Skeletal muscle satellite cell (primary cell): ENCODE results near the gene PRPF6.

ENCODE experiments used
- H3K27me3 ChIP-seq: 2 replicates; pipeline ENCODE4 v1.7.0; 2013; ENCODE audit warnings: low read length; ENCODE audit not compliant: control insufficient read depth, insufficient read depth
- H3K36me3 ChIP-seq: 2 replicates; pipeline ENCODE4 v1.7.0; 2013; ENCODE audit warnings: mild to moderate bottlenecking, control low read depth, low read length; ENCODE audit not compliant: insufficient read depth
- H3K4me1 ChIP-seq: 2 replicates; pipeline ENCODE4 v1.7.0; 2013; ENCODE audit warnings: low read length; ENCODE audit not compliant: control insufficient read depth, insufficient read depth
- H3K4me2 ChIP-seq: 2 replicates; pipeline ENCODE4 v1.7.0; 2013; ENCODE audit warnings: mild to moderate bottlenecking, low read length
- H3K4me3 ChIP-seq: 2 replicates; pipeline ENCODE4 v1.7.0; 2013; ENCODE audit warnings: low read length
- H3K9ac ChIP-seq: 2 replicates; pipeline ENCODE4 v1.7.0; 2013; ENCODE audit warnings: mild to moderate bottlenecking, low read depth, low read length, moderate library complexity
- H3K9me3 ChIP-seq: replicated peaks from 2 replicates; pipeline ENCODE4 v1.7.0; 2013; ENCODE audit warnings: mild to moderate bottlenecking, control low read depth, low read length

PRPF6 gene

DNA sequence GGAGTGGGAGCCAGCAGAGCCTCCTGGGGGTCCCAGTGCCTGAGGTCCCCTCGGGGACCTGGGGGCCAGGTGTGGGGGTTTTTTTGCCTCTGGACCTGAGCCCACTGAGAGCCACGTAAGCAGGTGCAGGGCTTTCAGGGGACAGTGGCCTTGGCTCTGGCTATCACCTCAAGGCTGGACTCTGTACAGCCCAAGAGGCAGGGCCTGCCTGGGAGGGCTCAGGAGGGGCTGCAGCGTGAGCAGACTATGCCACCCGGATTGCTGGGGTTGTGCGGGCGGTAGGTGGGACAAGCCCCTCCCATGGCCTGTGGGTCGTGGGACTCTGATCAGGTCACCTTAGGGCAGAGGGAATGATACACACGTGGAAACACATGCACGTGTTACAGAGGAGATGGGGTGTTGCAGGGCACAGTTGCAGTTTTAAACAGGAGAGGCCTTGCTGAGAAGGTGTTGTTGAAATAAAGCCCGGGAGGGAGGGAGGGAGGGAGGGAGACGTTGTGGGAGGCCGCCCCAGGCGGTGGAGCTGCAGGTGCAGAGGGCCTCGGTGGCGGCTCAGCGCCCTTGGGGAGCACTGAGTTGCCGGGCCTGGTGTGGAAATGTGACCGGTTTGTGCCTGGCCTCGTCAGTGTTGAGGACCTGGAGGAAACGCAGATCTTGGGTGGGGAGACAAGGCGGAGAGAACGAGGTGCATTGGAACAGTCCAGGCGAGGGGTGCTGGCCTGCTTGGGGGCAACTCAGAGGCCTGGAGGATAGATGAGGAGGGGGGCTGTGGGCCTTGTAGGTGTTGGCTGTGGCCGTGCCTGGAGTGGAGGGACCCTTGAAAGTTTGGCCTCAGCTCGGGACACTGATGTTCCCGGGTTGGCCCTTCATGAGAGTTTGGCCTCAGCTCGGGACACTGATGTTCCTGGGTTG is 84.4 kb downstream of the PRPF6 start:
- peaks cover 33% of the 10 kb centered on the region for H3K4me1 ChIP-seq
- H3K9me3 ChIP-seq, result no peaks in the 10 kb centered on the region
- no peaks in the 10 kb centered on the region for H3K36me3 ChIP-seq
- no peaks in the 10 kb centered on the region for H3K27me3 ChIP-seq
- peak overlapping the region; percentile 50 for H3K4me2 ChIP-seq
- H3K4me3 ChIP-seq, result no peak overlapping the region
- H3K9ac ChIP-seq, result no peak overlapping the region

DNA sequence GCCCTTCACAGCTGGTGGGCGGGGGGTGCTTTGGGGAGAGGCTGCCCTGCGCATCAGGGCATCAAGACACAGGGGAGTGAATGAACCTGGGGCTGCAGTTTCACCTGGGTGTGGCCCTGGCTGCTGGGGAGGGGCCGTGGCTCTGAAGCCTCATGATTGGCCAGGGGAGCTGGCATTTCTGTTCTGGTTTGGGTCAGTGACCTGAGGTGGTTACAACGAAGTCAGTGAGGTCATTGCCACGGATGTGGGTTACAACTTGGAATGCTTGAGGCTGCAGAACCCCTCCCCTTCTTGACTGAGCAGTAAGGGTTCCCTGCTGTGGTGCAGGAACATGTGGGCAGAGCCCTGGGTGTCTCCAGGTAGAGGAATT is 85.0 kb downstream of the PRPF6 start:
- H3K9ac ChIP-seq, result no peak overlapping the region
- H3K27me3 ChIP-seq, result no peaks in the 10 kb centered on the region
- no peaks in the 10 kb centered on the region for H3K36me3 ChIP-seq
- H3K4me2 ChIP-seq, result peak overlapping the region; percentile 50
- no peaks in the 10 kb centered on the region for H3K9me3 ChIP-seq
- peaks cover 33% of the 10 kb centered on the region for H3K4me1 ChIP-seq
- H3K4me3 ChIP-seq, result no peak overlapping the region

DNA sequence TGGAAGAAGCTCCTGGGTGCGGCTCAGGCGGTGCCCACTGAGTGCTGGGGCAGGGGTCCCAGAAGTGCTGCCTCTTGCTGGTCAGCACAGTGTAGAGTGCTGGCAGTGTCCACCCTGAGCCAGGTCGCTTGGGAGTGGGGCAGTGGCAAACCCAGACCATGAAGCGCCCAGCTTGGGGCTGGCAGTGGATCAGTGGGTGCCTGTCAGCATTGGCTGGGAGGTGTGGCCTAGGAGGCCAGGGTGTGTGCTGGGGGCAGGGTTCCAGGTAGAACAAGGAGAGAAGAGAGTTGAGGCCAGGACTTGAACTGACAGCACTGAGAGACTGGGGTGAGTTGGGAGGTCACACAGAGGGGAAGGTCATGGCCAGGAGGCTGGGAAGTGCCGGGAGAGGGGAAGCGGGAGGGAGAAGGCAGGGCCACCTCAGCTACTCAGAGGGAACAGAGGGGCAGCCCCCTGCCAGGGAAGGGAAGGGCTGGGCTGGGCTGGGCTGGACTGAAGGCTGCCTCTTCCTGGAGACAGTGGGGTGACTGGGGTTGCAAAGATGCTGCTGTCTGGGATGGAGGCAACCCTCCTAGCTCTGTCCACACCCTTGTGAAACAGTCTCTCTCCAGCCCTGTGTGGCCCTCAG is 86.2 kb downstream of the PRPF6 start:
- Histone ChIP-seq H3K27me3 (no peaks in the 10 kb centered on the region), H3K4me3 (no peak overlapping the region), H3K4me2 (no peak overlapping the region), H3K9me3 (no peaks in the 10 kb centered on the region), H3K4me1 (peaks cover 31% of the 10 kb centered on the region), H3K36me3 (no peaks in the 10 kb centered on the region), H3K9ac (no peak overlapping the region)

DNA sequence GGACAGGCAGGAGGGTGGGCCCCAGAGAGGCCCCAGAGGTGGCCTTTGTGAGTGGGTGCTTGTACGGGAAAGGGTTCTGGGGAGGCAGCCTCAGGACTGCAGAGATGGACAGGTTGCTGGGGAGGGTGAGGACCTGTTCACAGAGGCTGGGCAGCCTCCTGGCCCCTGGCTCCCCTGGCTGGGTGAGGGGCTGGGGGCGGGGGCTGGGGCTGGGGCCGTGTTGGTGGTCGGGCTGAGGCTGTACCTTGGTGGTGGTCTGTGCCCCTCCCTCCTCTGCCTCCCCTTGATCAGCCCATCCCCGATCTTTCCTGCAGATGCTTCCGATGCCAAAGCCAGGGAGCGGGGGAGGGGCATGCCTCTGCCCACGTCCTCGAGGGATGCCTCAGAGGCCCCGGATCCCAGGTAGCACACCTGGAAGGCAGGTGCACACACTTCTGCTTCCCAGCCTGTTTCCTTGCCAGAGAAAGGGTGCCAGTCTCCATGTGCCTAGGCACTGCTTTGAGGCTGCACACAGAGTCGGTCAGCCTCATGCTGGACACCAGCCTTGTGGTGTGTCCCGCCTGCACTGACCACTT is 86.9 kb downstream of the PRPF6 start:
- Histone ChIP-seq H3K4me2 (no peak overlapping the region), H3K4me1 (peaks cover 25% of the 10 kb centered on the region), H3K9ac (no peak overlapping the region), H3K36me3 (no peaks in the 10 kb centered on the region), H3K4me3 (no peak overlapping the region), H3K9me3 (no peaks in the 10 kb centered on the region), H3K27me3 (no peaks in the 10 kb centered on the region)

DNA sequence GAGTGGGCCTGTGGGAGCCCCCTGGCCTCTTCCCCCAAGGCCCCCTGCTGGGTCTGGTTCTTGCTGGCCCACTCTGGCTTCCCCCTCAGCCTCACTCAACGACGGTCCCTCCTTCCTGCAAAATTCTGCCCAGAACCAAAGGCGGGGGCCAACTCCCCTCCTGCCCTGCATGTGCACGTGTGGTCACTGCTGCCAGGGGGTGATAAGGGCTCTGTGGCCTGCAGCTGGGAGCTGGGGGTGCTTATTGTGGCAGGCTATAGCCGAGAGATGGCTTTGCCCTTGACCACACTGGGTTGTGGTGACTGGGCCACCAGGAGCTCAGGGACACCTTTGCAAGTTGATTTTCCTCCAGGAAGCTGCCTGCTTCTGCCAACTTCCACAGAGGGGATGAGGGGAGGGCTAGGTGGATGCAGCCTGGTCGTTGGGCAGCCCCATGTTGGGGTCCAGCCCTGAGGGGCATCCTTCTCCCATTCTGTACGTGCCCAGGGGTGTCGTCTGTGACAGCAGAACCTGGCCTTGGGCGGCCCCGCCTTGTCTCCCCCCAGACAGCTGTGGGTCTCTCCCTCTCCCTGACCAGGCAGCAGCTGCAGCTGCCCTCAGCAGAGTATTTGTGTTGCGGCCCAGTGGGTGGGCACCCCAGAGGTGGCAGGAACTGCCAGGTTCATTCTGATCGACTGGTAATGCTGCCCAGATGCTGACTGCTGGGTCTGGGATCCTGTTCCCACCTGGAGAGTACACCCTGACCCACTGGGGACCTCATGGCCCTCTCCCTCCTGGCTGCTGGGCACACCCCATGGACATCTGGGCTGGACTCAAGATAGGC is 87.7 kb downstream of the PRPF6 start:
- no peak overlapping the region for H3K4me3 ChIP-seq
- no peaks in the 10 kb centered on the region for H3K9me3 ChIP-seq
- H3K27me3 ChIP-seq, result no peaks in the 10 kb centered on the region
- no peak overlapping the region for H3K9ac ChIP-seq
- peaks cover 4% of the 10 kb centered on the region for H3K36me3 ChIP-seq
- peaks cover 25% of the 10 kb centered on the region for H3K4me1 ChIP-seq
- H3K4me2 ChIP-seq, result no peak overlapping the region

DNA sequence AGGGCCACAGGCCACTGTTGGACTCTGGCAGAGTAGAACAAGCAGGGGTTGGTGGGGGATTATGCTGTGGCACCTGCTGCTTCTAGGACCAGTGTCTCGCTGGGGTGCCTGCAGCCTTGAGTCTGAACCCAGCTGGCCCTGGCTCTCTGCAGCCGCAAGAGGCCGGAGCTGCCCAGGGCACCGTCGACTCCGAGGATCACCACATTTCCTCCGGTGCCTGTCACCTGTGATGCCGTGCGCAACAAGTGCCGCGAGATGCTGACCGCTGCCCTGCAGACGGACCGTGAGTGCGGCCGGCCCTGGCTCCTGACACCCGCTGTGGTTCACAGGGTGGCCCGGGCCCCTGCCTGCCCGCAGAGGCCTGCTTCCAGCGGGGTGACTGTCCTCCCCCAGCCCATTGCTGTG is 88.3 kb downstream of the PRPF6 start:
- no peak overlapping the region for H3K9ac ChIP-seq
- H3K4me2 ChIP-seq, result no peak overlapping the region
- no peaks in the 10 kb centered on the region for H3K27me3 ChIP-seq
- H3K9me3 ChIP-seq, result no peaks in the 10 kb centered on the region
- peaks cover 4% of the 10 kb centered on the region for H3K36me3 ChIP-seq
- peaks cover 19% of the 10 kb centered on the region for H3K4me1 ChIP-seq
- H3K4me3 ChIP-seq, result no peak overlapping the region

DNA sequence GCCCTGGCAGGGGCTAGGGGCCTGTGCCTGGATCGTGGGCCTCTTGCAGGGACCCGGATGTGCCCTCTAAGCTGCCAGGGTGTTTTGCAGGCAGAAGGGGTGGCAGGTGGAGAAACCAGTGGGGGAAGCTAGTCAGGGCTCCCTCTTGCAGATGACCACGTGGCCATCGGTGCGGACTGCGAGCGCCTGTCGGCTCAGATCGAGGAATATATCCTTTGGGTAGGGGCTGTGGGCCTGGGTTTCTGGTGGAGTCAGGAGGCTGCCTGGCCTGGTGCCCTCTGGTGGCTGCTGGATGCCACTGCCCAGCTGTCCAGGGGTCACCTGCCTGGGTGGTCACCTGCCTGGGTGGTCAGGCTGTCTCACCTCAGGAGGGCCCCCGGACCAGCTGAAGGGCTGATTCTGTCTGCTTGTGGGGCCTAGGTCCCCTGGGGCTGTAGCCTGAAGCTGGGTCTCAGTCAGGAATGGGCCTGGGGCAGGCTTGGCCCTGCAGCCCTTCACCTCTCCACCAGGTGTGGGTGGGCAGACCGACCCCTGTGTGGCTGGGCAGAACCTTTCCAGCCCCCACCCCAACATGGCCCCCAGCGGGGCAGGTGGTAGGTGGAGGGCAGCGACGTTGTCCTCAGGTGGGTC is 88.8 kb downstream of the PRPF6 start:
- Histone ChIP-seq H3K4me3 (no peak overlapping the region), H3K4me2 (no peak overlapping the region), H3K4me1 (peaks cover 14% of the 10 kb centered on the region), H3K36me3 (peaks cover 4% of the 10 kb centered on the region), H3K27me3 (no peaks in the 10 kb centered on the region), H3K9ac (no peak overlapping the region), H3K9me3 (no peaks in the 10 kb centered on the region)

DNA sequence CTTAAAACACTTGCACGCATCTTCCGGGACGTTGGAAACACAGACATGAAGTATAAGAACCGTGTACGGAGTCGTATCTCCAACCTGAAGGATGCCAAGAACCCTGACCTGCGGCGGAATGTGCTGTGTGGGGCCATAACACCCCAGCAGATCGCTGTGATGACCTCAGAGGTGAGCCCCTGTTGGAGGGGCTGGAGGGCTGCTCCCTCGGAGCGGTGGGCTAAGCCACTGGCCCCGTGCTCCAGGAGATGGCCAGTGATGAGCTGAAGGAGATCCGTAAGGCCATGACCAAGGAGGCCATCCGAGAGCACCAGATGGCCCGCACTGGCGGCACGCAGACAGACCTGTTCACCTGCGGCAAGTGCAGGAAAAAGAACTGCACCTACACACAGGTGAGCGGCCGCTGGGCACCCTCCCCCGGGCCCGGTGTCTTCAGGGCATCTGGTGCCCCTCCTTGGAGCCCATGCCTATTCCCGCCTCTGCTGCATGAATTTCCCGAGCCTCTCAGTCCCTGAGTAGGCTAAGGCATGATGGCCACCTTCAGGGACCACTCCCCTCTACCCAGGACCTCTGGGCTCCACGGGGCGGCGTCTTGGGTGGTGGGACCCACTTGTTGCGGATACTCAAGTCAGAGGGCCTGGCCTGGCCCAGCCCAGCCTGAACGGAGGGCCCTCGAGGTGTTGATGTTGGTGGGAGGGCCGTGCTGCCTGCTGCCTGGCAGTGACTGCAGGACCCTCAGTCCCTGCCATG is 89.5 kb downstream of the PRPF6 start:
- Histone ChIP-seq H3K4me2 (no peak overlapping the region), H3K9ac (no peak overlapping the region), H3K36me3 (peaks cover 4% of the 10 kb centered on the region), H3K27me3 (no peaks in the 10 kb centered on the region), H3K4me3 (no peak overlapping the region), H3K4me1 (peaks cover 11% of the 10 kb centered on the region), H3K9me3 (no peaks in the 10 kb centered on the region)

DNA sequence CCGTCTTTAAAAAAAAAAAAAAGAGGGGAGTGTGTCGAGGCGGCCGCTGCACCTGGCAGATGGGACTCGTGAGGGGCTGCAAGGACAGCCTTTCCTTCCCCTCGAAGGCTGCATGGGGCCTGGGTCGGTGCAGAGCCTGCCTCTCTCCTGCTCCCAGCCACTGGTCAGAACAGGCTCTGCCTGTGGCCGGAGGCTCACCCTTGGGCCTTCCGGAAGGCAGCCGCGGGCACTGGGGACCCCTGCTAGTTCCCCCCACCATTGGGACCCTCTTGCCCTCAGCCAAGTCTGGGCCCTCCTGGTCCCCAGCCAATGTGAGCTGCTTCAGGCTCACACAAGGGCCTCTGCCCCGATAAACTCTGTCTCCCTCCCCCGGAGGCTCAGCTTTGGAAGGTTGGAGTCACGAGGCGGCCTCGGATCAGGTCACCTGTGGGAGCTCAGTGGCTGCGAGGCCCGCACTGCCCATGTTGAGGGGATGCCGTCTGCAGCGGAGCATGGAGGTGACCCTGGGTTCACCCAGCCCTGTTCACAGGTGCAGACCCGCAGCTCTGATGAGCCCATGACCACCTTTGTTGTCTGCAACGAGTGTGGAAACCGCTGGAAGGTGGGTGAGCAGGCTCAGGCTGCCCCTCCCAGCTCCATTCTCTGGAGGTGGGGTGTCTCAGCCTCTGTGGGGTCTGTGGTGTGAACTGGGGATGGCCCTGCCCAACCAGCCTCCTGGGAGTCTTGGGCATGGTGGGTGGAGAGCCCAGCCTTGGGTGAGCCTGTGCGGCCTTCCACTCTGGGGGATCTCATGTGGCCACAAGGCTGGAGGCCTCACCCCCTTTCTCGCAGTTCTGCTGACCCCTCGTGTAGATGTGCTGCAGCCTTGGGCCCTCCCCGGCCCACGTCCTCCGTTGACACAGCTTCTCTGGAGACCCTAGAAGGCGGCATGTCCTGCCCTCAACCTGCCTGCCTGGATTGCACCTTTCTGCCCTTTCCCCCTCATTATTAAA is 90.7 kb downstream of the PRPF6 start:
- Histone ChIP-seq H3K9me3 (no peaks in the 10 kb centered on the region), H3K27me3 (no peaks in the 10 kb centered on the region), H3K36me3 (peaks cover 4% of the 10 kb centered on the region), H3K4me2 (no peak overlapping the region), H3K4me3 (no peak overlapping the region), H3K4me1 (no peaks in the 10 kb centered on the region), H3K9ac (no peak overlapping the region)
